ENCODE measurements around the gene FGF9.

DNA sequence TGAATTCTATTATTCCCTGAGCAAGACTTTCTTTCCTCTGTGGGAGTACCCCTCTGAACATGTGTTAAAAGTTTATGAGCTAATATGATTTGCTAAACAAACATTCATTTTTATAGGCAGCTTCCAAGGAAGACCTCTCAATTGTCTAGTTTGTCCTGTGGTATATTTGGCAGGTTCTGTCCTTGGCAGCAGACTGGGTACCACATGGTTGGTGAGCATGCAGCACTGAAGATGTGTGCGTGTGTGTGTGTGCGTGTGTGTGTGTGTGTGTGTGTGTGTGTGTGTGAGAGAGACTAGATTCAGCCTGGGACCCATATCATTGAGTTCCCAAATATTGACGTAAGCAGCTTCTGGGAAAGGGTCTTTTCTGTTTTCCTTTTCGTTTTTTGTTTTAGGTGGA, 24.0 kb downstream of the FGF9 start:
- TF ChIP-seq, protein P1, sequence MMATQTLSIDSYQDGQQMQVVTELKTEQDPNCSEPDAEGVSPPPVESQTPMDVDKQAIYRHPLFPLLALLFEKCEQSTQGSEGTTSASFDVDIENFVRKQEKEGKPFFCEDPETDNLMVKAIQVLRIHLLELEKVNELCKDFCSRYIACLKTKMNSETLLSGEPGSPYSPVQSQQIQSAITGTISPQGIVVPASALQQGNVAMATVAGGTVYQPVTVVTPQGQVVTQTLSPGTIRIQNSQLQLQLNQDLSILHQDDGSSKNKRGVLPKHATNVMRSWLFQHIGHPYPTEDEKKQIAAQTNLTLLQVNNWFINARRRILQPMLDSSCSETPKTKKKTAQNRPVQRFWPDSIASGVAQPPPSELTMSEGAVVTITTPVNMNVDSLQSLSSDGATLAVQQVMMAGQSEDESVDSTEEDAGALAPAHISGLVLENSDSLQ (IDR thresholded peaks at IDR 0.05), result no peak
- no peak for TF ChIP-seq BHLHE40 (IDR thresholded peaks at IDR 0.05; ENCODE audit: borderline replicate concordance)
- no peak for TF ChIP-seq FOXM1 (IDR thresholded peaks at IDR 0.05; ENCODE audit: borderline replicate concordance)
- TF ChIP-seq SP1 (IDR thresholded peaks at IDR 0.05), result no peak
- TF ChIP-seq FOXA1 (IDR thresholded peaks at IDR 0.05), result no peak
